MCF 10A (cell line): Measurements from ENCODE around the gene ID3. TPM values are rescaled to one million over a fixed set of nuclear protein-coding genes. Genes with fewer than 3 reads are reported as not detected.

ENCODE experiments used
- Bru-seq: library from RNA; stranded (reverse); fragments of 400-500 nt; gene quantifications from one replicate; lab custom pipeline; 2021; lab: Mats Ljungman, UMichigan
- BruChase-seq, 2 experiments: library from RNA; stranded (reverse); fragments of 400-500 nt; gene quantifications; one replicate each; lab custom pipeline; 2021; lab: Mats Ljungman, UMichigan
- BruUV-seq: library from RNA; stranded (reverse); fragments of 400-500 nt; replicated peaks from 2 replicates; lab custom pipeline; 2021; lab: Mats Ljungman, UMichigan
- CTCF ChIA-PET: fragments of 300-600 bp; sonication (Branson Sonifier 250); formaldehyde crosslinking; extraction: SDS; loops from one replicate; lab custom pipeline; 2021; ENCODE audit warnings: antibody characterized with exemption, inconsistent platforms; lab: Yijun Ruan, JAX
- POLR2A ChIA-PET: fragments of 300-600, 350-650 bp; sonication (Branson Sonifier 250); formaldehyde crosslinking; extraction: SDS; loops from one replicate; lab custom pipeline; 2020; ENCODE audit warnings: antibody characterized with exemption, inconsistent platforms; lab: Yijun Ruan, JAX
- DNase-seq: peaks from one replicate; pipeline ENCODE4 v3.0.0-alpha.2; 2018; ENCODE audit not compliant: unreplicated experiment
- H3K27ac Mint-ChIP-seq: one replicate; pipeline ENCODE4 v1.8.0; 2022; ENCODE audit warnings: mild to moderate bottlenecking, low read depth, mixed read lengths; ENCODE audit not compliant: unreplicated experiment
- H3K27me3 Mint-ChIP-seq: one replicate; pipeline ENCODE4 v1.8.0; 2022; ENCODE audit warnings: mixed read lengths; ENCODE audit not compliant: insufficient read depth, unreplicated experiment
- H3K36me3 Mint-ChIP-seq: one replicate; pipeline ENCODE4 v1.8.0; 2022; ENCODE audit warnings: mild to moderate bottlenecking, moderate library complexity, mixed read lengths; ENCODE audit not compliant: insufficient read depth, unreplicated experiment
- H3K4me1 Mint-ChIP-seq: one replicate; pipeline ENCODE4 v1.8.0; 2022; ENCODE audit warnings: mixed read lengths; ENCODE audit not compliant: insufficient read depth, unreplicated experiment
- H3K4me3 Mint-ChIP-seq: one replicate; pipeline ENCODE4 v1.8.0; 2022; ENCODE audit warnings: mild to moderate bottlenecking, moderate library complexity, mixed read lengths; ENCODE audit not compliant: unreplicated experiment
- H3K9me3 Mint-ChIP-seq: one replicate; pipeline ENCODE4 v1.8.0; 2022; ENCODE audit warnings: mixed read lengths; ENCODE audit not compliant: unreplicated experiment
- intact Hi-C: fragments of 100-400 bp; cut with micrococcal nuclease; formaldehyde crosslinking; loops from 2 replicates; pipeline ENCODE4 v1.14.1; 2022
- long read RNA-seq: library from polyadenylated mRNA; stranded (forward); transcript quantifications from one replicate; pipeline ENCODE4 v2.0.0, GENCODE V29; 2022
- total RNA-seq: library from RNA; stranded (reverse); gene quantifications from 2 replicates; pipeline ENCODE4 v1.2.3, GENCODE V29; 2022
- TF ChIP-seq, protein P1 (sequence below): fragments of 200-600 bp; IDR thresholded peaks from one replicate; pipeline ENCODE4 v1.8.0; 2022; ENCODE audit warnings: antibody characterized with exemption, mild to moderate bottlenecking; ENCODE audit not compliant: unreplicated experiment

ID3 gene, protein sequence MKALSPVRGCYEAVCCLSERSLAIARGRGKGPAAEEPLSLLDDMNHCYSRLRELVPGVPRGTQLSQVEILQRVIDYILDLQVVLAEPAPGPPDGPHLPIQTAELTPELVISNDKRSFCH
- 15.7 and 34.8 TPM in 2 replicates for total RNA-seq
- percentile 65 among the genes with signal in this experiment for Bru-seq, nascent RNA
- percentile 18 among the genes with signal in this experiment for BruChase-seq, experiment 1, labeled RNA remaining after a 6-hour chase
- percentile 67 among the genes with signal in this experiment for BruChase-seq, experiment 2, labeled RNA remaining after a 2-hour chase
- long read RNA-seq, transcript ID3-201 (3 exons, 1,251 nt): major isoform, 133 of 134 reads
- long read RNA-seq, partial matches to known transcripts: 0 of 134 reads
- long read RNA-seq, other reads (novel, unspliced or antisense): 0 of 134 reads

DNA sequence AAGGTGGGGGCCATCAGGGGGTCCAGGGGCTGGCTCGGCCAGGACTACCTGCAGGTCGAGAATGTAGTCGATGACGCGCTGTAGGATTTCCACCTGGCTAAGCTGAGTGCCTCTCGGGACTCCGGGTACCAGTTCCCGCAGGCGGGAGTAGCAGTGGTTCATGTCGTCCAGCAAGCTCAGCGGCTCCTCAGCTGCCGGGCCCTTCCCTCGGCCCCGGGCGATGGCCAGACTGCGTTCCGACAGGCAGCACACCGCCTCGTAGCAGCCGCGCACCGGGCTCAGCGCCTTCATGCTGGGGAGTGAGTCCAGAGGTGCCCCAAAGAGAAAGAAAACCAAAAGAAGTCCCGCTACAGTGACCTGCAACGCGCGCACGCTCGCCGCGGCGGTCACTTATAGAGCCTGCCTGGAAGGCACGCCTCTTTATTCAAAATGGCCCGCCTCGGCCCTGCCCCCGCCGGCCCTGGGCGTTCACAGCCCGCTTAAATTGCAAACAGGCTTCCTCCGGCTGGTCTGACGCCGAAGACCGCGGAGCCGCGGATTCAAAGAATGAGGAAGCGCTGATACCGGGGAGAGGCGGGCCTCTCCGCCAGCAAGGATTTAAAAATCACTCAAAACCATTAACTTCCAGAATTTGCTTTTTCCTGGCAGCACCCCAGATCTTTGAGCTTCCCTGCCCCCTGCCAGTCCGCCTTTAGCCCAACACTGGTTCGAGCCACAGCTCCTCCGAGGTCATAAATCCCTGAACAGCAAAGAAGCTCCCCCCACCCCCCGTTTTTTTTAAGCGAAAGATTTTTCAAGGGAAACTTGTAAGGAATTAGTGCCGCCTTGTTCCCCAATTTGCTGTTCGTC is at the start of gene ID3:
Gene ID3 (minus strand): TSS at position 366 of the 849 bp plus-strand sequence. CDS start 75 bp downstream, at position 291.
- peaks cover 49% of the 10 kb centered on the region for H3K4me1 Mint-ChIP-seq
- BruUV-seq: TSS peak; percentile 87
- no peaks in the 10 kb centered on the region for H3K9me3 Mint-ChIP-seq
- POLR2A ChIA-PET: interaction anchor here (0.7 to 12.1 kb wide), 26 partner anchors 9 to 645 kb away, joined by 3 to 622 read pairs (median 5); partner anchors contain the start of genes ELOA, HNRNPR and RPL11
- intact Hi-C loops: loop anchor here (1.0 kb wide), 1 partner anchor 26 kb away; no protein-coding TSS in a partner anchor
- H3K27ac Mint-ChIP-seq: peak within 1 kb of the TSS; percentile 90
- CTCF ChIA-PET: interaction anchor here (0.6 to 21.7 kb wide), 8 partner anchors 14 to 92 kb away, joined by 3 to 472 read pairs (median 5); no protein-coding TSS in a partner anchor
- peaks cover 13% of the 10 kb centered on the region for H3K36me3 Mint-ChIP-seq
- DNase-seq: peak; percentile 96
- no peaks in the 10 kb centered on the region for H3K27me3 Mint-ChIP-seq
- H3K4me3 Mint-ChIP-seq: peak within 1 kb of the TSS; percentile 94
- TF ChIP-seq, protein P1, sequence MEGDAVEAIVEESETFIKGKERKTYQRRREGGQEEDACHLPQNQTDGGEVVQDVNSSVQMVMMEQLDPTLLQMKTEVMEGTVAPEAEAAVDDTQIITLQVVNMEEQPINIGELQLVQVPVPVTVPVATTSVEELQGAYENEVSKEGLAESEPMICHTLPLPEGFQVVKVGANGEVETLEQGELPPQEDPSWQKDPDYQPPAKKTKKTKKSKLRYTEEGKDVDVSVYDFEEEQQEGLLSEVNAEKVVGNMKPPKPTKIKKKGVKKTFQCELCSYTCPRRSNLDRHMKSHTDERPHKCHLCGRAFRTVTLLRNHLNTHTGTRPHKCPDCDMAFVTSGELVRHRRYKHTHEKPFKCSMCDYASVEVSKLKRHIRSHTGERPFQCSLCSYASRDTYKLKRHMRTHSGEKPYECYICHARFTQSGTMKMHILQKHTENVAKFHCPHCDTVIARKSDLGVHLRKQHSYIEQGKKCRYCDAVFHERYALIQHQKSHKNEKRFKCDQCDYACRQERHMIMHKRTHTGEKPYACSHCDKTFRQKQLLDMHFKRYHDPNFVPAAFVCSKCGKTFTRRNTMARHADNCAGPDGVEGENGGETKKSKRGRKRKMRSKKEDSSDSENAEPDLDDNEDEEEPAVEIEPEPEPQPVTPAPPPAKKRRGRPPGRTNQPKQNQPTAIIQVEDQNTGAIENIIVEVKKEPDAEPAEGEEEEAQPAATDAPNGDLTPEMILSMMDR: no peak

DNA sequence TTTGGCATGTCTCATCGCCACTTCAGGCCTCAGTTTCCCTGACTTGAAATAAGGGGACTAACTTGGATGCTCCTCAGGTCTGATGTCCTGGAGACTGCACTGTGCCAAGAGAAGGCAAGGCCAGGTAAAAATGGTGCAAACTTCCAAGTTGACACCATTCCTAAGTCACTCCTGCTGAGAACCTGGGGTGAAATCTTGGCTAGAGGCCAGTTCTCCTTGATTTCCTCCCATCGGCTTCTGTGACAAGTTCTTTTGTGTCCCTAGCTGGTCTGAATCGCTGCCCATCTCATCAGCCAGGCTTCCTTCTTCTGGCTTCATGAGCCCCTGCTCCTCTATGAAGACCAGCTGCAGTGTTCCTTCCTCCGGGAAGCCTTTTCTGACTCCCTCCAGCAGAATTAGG is 48.6 kb upstream of the ID3 start:
- intact Hi-C loops: no loop called here
- CTCF ChIA-PET: no interaction called here

DNA sequence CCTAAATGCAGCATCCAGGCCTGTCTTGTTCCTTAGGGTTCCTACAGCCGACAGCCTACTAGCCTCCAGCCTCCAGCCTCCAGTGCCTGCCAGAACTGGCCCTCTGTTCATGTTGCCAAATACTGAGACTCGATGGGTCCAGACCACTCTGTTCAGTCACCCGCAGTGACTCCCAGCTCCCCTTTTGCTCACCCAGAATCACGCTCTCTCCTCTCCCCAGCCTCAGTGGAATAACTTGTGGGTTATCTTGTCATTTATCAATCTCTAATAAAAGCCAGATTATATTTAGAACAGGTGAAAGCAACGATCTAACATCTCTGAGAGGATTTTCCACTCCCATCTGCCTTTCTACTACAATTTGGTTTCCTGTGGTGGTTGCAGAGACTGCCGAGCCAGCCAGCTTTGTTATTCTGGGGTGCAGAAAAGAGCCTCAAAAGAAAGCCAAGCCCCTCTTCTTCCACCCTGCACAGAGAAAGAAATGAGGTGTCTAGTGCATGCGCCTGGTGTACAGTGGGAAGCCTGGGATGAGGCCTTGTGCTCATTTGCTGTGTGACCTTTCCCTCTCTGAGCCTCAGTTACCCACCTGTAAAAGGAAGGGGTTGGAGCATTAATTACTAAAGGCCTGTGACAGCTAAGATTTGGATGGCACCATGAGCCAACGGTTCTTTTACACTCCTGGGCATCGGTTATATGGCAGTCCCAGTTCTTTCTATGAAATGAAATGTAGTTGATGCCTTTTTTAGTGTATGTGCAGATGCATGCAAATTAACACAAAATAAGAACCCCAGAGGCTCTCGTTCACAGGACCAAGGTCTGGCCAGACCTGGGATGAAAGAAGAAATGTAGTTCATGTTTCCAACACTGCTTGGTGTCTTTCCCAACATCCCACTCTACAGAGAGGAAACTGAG is 42.9 kb upstream of the ID3 start:
- ChIA-PET CTCF (no interaction called here), POLR2A (interaction anchor here (0.7 to 1.9 kb wide), 4 partner anchors 9 to 43 kb away, joined by 3 to 11 read pairs (median 4); partner anchors contain the start of gene ID3)
- BruUV-seq: no TSS peak
- DNase-seq: no peak
- peaks cover 6% of the 10 kb centered on the region for H3K36me3 Mint-ChIP-seq
- intact Hi-C loops: no loop called here
- H3K4me1 Mint-ChIP-seq: peaks cover 7% of the 10 kb centered on the region
- no peak overlapping the region for H3K27ac Mint-ChIP-seq
- no peaks in the 10 kb centered on the region for H3K9me3 Mint-ChIP-seq
- TF ChIP-seq, protein P1: no peak
- no peak overlapping the region for H3K4me3 Mint-ChIP-seq
- no peaks in the 10 kb centered on the region for H3K27me3 Mint-ChIP-seq

More for the DNA sequence above, 48.6 kb upstream of the ID3 start:
- Mint-ChIP-seq H3K36me3 (peaks cover 6% of the 10 kb centered on the region), H3K4me3 (no peak overlapping the region), H3K4me1 (no peaks in the 10 kb centered on the region), H3K9me3 (no peaks in the 10 kb centered on the region), H3K27ac (no peak overlapping the region), H3K27me3 (no peaks in the 10 kb centered on the region)
- no TSS peak for BruUV-seq
- DNase-seq: no peak
- POLR2A ChIA-PET: no interaction called here
- TF ChIP-seq, protein P1: no peak
